Right renal cortex interstitium (tissue), 3 donors: ENCODE data around the gene C11orf98. TPM values are rescaled to one million over a fixed set of nuclear protein-coding genes. Genes with fewer than 3 reads are reported as not detected.
"Not testable (repeated sequence)": the region's sequence is repeated elsewhere in the genome, so short reads cannot be mapped to it uniquely, and the experiment has no call there.

Source experiments
- DNase-seq, 3 donors: peaks; one replicate each; pipeline ENCODE4 v3.0.0-alpha.2; 2013; ENCODE audit warnings: low read depth in 3 of 3, low spot score in 2 of 3
- polyA plus RNA-seq, 3 donors: library from polyadenylated mRNA; unstranded; fragments of 120-200 nt; gene quantifications; one replicate each; pipeline ENCODE4 v1.2.1, GENCODE V29; 2013; ENCODE audit not compliant: insufficient read length in 3 of 3

The C11orf98 gene
- polyA plus RNA-seq = 10 to 100 TPM; 47.0 to 57.9 (median 51.7) TPM

DNA sequence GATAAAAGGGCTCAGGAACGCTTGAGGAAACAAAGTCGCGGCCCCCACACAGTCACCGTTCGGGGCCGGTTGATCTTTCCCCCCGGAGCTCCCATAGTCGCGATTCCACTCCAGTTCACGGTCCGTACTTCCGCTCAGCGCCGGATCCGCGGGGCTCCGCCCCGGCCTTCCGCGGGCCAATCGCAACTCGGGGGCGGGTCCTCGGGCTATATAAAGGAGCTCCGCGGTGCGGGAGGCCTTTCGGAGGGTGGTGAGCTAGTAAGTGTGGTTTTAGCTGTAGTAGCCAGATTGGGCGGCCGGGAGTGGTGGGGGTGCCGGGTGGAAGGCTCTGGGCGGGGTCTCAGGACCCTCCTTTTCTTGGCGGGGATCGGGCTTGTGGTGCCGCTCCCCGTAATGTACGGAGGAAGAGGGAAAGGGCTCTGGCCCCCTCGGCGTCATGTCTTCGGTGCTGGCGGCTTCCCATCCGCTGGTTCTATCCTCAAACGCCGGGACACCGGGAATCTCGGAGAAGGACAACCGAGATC, at the start of gene C11orf98, which contains the start of gene CSKMT:
Gene C11orf98, minus strand, starts transcription at position 136 of the 524 bp plus-strand sequence. Its CDS starts 41 bp downstream, at position 95.
Gene CSKMT, plus strand, starts transcription at position 238 of the 524 bp plus-strand sequence. CDS start 568 bp downstream, outside the sequence.
- peak; percentile 90 to 91 (median 91) for DNase-seq

DNA sequence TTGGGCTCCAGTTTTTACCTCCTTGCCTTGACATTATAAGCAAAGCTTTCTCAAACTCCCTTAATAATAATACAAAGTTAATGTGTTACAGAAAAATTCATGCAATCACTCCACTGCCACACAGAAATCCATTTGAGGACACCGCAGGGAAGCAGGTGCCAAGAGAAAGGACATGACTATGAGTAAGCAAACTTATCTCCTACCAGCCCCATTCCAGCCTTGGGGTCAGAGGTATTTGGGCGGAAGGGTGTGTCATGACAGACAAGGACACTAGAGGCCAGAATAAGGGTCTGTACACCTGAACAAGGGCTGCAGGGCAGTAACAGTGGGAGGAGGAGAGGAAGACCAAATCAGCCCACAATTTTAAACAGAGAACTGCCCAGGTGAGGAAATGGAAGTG, 48.3 kb upstream of the C11orf98 start:
- DNase-seq = no peak

GRCh38 chr11:62712861-62713260, 47.9 kb upstream of the C11orf98 start:
- no peak for DNase-seq

- DNase-seq = no peak
Observed at GRCh38 chr11:62712276-62712812, 47.3 kb upstream of the C11orf98 start.

- no peak for DNase-seq
Observed at GRCh38 chr11:62710001-62710345, 45.0 kb upstream of the C11orf98 start.

DNA sequence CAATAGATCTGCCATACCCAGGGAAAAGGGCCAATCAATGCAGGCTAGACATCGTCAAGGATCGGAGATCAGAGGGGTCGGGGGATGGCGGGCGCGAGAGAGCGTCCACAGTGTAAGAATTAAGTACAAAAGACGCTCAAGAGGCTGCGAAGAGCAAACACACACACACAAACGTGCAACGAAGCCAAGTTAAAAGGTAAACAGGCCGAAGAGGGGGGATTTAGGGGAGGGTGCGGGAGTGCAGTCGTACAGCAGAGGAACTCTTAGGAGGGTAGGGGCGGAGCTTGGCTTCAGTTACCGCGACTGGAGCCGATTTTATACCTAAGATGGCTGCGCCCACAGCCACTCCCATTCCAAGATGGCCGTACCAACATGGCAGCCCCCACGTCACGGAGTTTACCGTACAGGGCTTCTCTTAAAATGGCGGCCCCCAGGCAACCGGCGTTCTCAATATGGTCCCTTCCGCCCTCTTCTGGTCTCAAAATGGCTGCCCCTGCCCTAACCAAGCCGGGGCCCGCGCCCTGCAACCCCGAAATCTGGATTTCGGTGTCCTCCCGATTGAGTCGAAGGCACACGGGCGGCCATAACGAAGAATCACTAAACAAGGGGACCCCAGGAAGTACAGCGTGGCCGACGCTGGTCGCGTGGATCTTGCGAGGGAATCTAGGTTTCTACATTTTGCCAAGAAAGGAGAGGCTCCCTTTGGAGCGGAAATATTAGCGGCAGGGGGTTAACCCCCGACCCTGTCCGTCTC, 44.4 kb upstream of the C11orf98 start:
- peak; percentile 97 for DNase-seq

DNA sequence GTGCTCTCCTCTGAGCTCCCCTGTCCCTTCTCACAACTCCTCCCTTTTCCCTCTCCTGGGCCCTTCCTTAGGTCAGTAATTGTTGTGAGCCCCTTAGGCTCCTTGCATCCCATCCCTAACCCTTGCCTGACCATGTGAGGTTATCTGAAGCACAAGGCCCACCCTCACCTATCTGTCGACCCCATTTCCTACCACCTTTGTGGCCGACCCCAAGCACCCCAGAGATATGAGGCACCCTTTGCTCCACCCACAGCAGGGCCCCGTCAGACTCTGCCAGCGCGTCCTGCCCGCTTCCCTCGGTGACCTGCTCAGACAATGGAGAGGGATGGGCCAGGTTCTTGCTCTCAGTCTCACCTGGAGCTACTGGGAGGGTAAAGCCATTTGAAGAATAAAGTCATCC, 43.8 kb upstream of the C11orf98 start:
- no peak for DNase-seq

- DNase-seq = no peak
Observed at GRCh38 chr11:62708392-62708791, 43.4 kb upstream of the C11orf98 start.

- DNase-seq = peak in 1 of 3 donors; percentile 75
Observed at GRCh38 chr11:62707277-62707861, 42.4 kb upstream of the C11orf98 start, which contains the start of the genes BSCL2 and GNG3. TSS of gene BSCL2 (minus strand) at chr11:62707424. CDS start at chr11:62707195, 229 bp downstream. TSS of gene GNG3 (plus strand) at chr11:62707676. CDS start at chr11:62708296, 620 bp downstream.

DNA sequence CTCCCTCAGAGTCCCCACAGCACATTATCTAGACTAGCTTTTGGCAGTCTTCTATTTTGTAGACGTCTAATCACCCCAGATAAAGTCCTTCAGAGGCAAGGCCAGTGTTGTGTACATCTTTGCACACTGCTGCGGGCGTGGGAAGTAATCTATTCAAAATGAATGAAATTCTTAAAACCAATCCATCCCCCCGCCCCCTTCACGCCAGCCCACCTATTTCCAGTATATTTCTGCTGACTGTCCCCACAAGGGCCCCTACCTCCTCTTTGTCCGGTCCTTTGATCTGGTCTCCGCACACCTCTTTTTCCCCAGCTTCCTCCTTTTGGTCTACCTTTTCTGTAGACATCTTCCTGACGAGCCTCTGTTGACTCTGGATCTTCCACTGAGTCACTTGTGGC, 41.8 kb upstream of the C11orf98 start:
- no peak for DNase-seq

DNA sequence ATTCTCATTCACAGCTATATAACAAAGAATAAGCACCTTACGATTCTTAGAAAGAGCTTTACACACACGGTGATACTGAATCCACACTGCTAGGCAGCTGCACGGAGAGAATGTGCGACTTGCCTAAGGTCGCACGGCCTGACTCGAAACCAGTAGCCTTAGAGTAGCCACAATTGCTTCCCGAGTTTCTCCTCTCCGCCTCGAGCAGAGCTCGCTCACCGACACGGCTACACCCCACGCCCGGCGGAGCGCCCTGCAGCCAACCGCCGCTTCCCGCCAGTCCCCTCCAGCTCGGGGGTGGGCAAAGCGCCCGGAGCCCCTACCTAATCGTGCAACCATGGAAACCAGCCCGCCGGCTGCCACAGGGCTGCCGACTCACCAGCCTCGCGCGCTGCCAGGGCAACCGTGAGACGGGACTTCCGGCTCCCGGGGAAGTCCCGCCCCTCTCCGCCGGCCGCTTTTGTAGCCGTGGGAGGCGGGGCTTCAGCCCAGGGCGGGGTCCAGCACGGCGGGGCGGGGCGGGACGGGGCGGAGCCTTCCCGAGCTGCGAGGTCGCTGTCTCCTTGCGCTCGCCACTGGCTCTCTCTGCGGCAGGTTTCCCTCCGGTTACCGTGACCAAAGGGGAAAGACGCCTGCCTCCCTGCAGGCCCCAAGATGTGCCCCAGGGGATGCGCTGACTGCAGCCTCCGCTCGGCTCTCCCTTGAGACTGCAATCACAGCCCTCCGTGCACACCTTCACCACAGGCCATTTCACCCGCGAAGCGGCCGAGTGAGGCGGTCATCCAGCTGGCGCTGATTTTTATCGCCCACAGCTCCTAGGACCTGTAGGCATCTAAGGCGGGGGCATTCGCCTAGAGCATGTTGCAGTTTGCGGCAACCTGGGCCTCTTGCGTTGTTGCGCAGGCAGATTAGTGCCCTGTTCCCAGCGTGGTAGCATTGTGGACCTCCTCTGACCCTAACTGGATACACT, 41.2 kb upstream of the C11orf98 start:
- DNase-seq = peak in 2 of 3 donors; percentile 82 to 86

GRCh38 chr11:62705413-62705812, 40.4 kb upstream of the C11orf98 start:
- no peak for DNase-seq

DNA sequence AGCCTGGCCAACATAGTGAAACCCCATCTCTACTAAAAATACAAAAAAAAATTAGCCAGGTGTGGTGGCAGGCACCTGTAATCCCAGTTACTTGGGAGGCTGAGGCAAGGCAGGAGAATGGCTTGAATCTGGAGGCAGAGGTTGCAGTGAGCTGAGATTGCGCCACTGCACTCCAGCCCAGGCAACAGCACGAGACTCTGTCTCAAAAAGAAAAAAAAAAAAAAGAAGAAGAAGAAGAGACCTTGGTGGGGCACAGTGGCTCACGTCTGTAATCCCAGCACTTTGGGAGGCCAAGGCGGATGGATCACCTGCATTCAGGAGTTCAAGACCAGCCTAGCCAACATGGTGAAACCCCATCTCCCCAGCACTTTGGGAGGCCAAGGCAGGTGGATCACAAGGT, 38.9 kb upstream of the C11orf98 start:
- not testable (repeated sequence) for DNase-seq

DNA sequence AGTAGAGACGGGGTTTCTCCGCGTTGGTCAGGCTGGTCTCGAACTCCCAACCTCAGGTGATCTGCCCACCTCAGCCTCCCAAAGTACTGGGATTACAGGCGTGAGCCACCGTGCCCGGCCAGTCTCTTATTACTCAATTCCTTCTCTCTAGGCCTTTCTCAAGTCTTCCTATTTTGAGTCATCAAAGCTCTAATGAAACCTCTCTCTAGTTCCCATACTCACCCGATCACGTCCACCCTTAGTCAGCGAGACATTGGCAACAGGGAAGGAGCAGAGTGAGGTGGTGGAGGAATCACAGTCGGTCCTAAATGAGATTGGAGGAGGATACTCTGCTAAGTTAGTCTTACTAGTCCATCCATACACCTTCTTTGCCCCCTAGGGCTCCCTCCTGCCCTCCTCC, 37.2 kb upstream of the C11orf98 start:
- no peak for DNase-seq

- no peak for DNase-seq
Observed at GRCh38 chr11:62694455-62695167, 29.6 kb upstream of the C11orf98 start.

GRCh38 chr11:62693624-62694023, 28.6 kb upstream of the C11orf98 start:
- DNase-seq = not testable (repeated sequence)

DNA sequence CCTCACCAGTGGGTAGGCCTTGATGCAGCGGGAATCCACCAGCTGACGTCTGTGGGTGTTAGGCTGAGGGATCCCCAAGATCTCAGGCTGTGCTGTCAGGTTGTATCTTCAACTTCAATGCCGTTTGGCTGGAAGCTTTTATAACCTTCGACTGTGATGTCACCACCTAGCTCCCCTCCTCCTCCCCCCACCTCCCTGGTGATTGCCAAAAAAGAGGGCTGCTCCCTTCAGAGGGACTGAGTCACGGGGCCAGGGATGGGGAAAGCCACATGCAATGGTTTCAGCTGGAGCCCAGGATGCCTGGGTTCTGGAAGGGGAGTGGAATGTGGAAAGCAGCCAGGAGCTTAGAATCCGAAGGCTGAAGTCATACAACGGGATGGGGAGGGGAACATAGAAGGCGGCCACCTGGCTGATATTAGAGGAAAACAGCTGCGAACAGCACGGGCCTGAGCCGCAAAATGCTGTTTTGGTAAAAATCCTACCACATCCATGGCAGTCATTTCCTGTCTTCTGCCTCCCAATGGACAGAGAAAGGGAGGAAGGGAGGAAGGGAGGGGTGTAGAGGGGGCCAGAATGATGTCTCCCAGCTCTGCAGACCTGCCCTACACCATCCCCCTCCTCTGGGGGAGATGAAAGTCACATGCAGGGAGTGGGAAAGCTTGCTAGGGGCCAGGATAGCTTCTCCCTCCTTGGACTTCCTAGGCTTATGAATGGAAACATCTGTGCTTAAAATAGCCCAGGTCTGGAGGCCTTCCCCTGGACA, 24.6 kb upstream of the C11orf98 start, which contains the start of gene LRRN4CL:
Gene LRRN4CL, minus strand, starts transcription at position 110 of the 763 bp plus-strand sequence. CDS start 1,022 bp downstream, outside the sequence.
- DNase-seq = no peak

DNA sequence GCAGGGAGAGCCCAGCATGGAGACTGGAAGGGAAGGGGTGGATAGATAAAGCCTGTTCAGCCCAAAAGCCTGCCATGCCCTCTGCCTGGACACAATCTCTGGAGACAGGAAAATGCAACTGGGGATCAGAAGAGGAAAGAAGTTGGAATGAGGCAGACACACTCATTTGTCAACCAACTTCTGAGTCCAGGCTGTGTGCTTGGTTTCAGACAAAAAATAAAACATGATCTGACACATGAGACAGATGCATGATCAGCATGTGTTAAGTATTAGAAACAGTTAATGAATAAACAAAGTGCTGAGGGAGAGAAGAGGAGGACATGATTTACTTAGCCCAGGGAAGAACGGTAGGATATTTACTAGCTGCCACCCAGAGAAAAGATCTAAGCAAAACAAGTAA, 23.5 kb upstream of the C11orf98 start:
- DNase-seq = no peak
